Hepatocyte (in vitro differentiated cells): ENCODE data around the gene SLC16A1. TPM values are rescaled to one million over a fixed set of nuclear protein-coding genes. Genes with fewer than 3 reads are reported as not detected.
A peak's percentile ranks its signal among the peaks of the same experiment; 100 is the strongest.

ENCODE experiments used
- DNase-seq: peaks from one replicate; pipeline ENCODE4 v3.0.0-alpha.2; 2016; ENCODE audit warnings: low spot score
- H2AFZ ChIP-seq: fragments of 200-600 bp; sonication (generic); 2 replicates; pipeline ENCODE4 v1.6.0; 2016; ENCODE audit warnings: antibody characterized with exemption, mild to moderate bottlenecking
- H3K27ac ChIP-seq: fragments of 200-600 bp; sonication (generic); 2 replicates; pipeline ENCODE4 v1.5.1; 2016; ENCODE audit warnings: mild to moderate bottlenecking
- H3K27me3 ChIP-seq: fragments of 200-600 bp; sonication (generic); 2 replicates; pipeline ENCODE4 v1.6.1; 2016
- H3K36me3 ChIP-seq: fragments of 200-600 bp; sonication (generic); replicated peaks from 2 replicates; pipeline ENCODE4 v1.5.1; 2016; ENCODE audit warnings: low read depth; ENCODE audit not compliant: insufficient read depth
- H3K4me1 ChIP-seq: fragments of 200-600 bp; sonication (generic); 2 replicates; pipeline ENCODE4 v1.5.1; 2016; ENCODE audit warnings: mild to moderate bottlenecking, moderate library complexity; ENCODE audit not compliant: insufficient read depth
- H3K4me2 ChIP-seq: fragments of 200-600 bp; sonication (generic); 2 replicates; pipeline ENCODE4 v1.6.0; 2016
- H3K4me3 ChIP-seq: fragments of 200-600 bp; sonication (generic); 2 replicates; pipeline ENCODE4 v1.5.1; 2016; ENCODE audit warnings: mild to moderate bottlenecking
- H3K79me2 ChIP-seq: fragments of 200-600 bp; sonication (generic); 2 replicates; pipeline ENCODE4 v1.6.0; 2017; ENCODE audit warnings: mild to moderate bottlenecking
- H3K9me2 ChIP-seq: fragments of 200-600 bp; sonication (generic); replicated peaks from 2 replicates; pipeline ENCODE4 v1.6.0; 2017; ENCODE audit warnings: mild to moderate bottlenecking; ENCODE audit not compliant: insufficient read depth
- H3K9me3 ChIP-seq: fragments of 200-600 bp; sonication (generic); 2 replicates; pipeline ENCODE4 v1.5.1; 2016; ENCODE audit warnings: low read depth, mild to moderate bottlenecking
- H4K20me1 ChIP-seq: fragments of 200-600 bp; sonication (generic); 2 replicates; pipeline ENCODE4 v1.6.0; 2016; ENCODE audit warnings: mild to moderate bottlenecking; ENCODE audit not compliant: insufficient read depth, poor library complexity, severe bottlenecking
- CTCF ChIP-seq: fragments of 200-600 bp; sonication (generic); IDR thresholded peaks from 2 replicates; pipeline ENCODE4 v1.5.1; 2016; ENCODE audit warnings: antibody characterized with exemption, mild to moderate bottlenecking; ENCODE audit not compliant: poor library complexity
- EZH2 ChIP-seq: fragments of 200-600 bp; sonication (generic); IDR thresholded peaks from 2 replicates; pipeline ENCODE4 v1.6.1; 2016; ENCODE audit warnings: antibody characterized with exemption, mild to moderate bottlenecking, borderline replicate concordance
- EZH2phosphoT487 ChIP-seq: fragments of 200-600 bp; sonication (generic); IDR thresholded peaks from one replicate; pipeline ENCODE4 v1.6.1; 2018; ENCODE audit warnings: antibody characterized with exemption, mild to moderate bottlenecking, low read depth, moderate library complexity; ENCODE audit not compliant: unreplicated experiment, severe bottlenecking
- WGBS: methylation state at CpG from one replicate; pipeline ENCODE4 v1.1.6; 2016; ENCODE audit warnings: low lambda C conversion rate; ENCODE audit errors: missing lambda C conversion rate; 5-methylcytosine and 5-hydroxymethylcytosine counted together
- polyA plus RNA-seq: library from polyadenylated mRNA; unstranded; fragments of >200 nt; fragmentation: Nextera tagmentation; extraction: Ambion mirVana; gene quantifications from 2 replicates; pipeline ENCODE4 v1.2.1, GENCODE V29; 2016
- total RNA-seq: library from RNA; depleted of rRNA; stranded (reverse); fragments of >200 nt; gene quantifications from 2 replicates; pipeline ENCODE4 v1.2.3, GENCODE V29; 2014

The SLC16A1 gene
- total RNA-seq (55.1 and 58.6 TPM in 2 replicates), polyA plus RNA-seq (35.0 and 43.7 TPM in 2 replicates)

GRCh38 chr1:112955773-112956543 is at the start of gene SLC16A1:
Gene SLC16A1 (minus strand): TSS chr1:112956196. CDS start chr1:112929308, 26,888 bp downstream.
- Histone ChIP-seq H3K79me2 (peaks cover 43% of the 10 kb centered on the region), H3K36me3 (no peaks in the 10 kb centered on the region), H3K4me1 (peaks cover 11% of the 10 kb centered on the region), H3K27me3 (no peaks in the 10 kb centered on the region), H3K4me3 (peak within 1 kb of the TSS; percentile 97), H3K4me2 (peak within 1 kb of the TSS; percentile 96), H3K27ac (peak within 1 kb of the TSS; percentile 87), H4K20me1 (no peaks in the 10 kb centered on the region), H3K9me2 (no peaks in the 10 kb centered on the region), H3K9me3 (no peaks in the 10 kb centered on the region), H2AFZ (peak within 1 kb of the TSS; percentile 97)
- peak; percentile 96 for DNase-seq
- peak; percentile 43 for TF ChIP-seq CTCF
- no peak for TF ChIP-seq EZH2phosphoT487
- no peak for TF ChIP-seq EZH2
- WGBS, result 1% methylated on average over 79 of the region's 90 CpGs

- no peaks in the 10 kb centered on the region for H3K4me1 ChIP-seq
- H3K9me3 ChIP-seq, result no peaks in the 10 kb centered on the region
- no peak for DNase-seq
- H3K4me2 ChIP-seq, result no peak overlapping the region
- H3K9me2 ChIP-seq, result no peaks in the 10 kb centered on the region
- no peak overlapping the region for H3K27ac ChIP-seq
- no peak overlapping the region for H2AFZ ChIP-seq
- H4K20me1 ChIP-seq, result no peaks in the 10 kb centered on the region
- no peak overlapping the region for H3K4me3 ChIP-seq
- TF ChIP-seq EZH2phosphoT487 (no peak), EZH2 (no peak), CTCF (no peak)
- no peaks in the 10 kb centered on the region for H3K27me3 ChIP-seq
- H3K79me2 ChIP-seq, result no peaks in the 10 kb centered on the region
- 87% methylated on average over 18 of the region's 18 CpGs for WGBS
- H3K36me3 ChIP-seq, result no peaks in the 10 kb centered on the region
Observed at GRCh38 chr1:113003751-113004690, 48.0 kb upstream of the SLC16A1 start.

- WGBS, result 98% methylated on average over 4 of the region's 4 CpGs
- no peak overlapping the region for H3K4me3 ChIP-seq
Observed at GRCh38 chr1:113002297-113002696, 46.3 kb upstream of the SLC16A1 start.

More at GRCh38 chr1:113002297-113002696, 46.3 kb upstream of the SLC16A1 start:
- TF ChIP-seq EZH2, result no peak
- H4K20me1 ChIP-seq, result no peaks in the 10 kb centered on the region
- no peak overlapping the region for H2AFZ ChIP-seq
- H3K9me2 ChIP-seq, result no peaks in the 10 kb centered on the region
- no peaks in the 10 kb centered on the region for H3K79me2 ChIP-seq
- no peak for DNase-seq
- H3K27ac ChIP-seq, result no peak overlapping the region
- peaks cover 6% of the 10 kb centered on the region for H3K4me1 ChIP-seq
- no peaks in the 10 kb centered on the region for H3K9me3 ChIP-seq
- H3K27me3 ChIP-seq, result no peaks in the 10 kb centered on the region
- no peaks in the 10 kb centered on the region for H3K36me3 ChIP-seq
- no peak overlapping the region for H3K4me2 ChIP-seq
